GM12865 (cell line): Measurements from ENCODE around the gene PEX14.

ENCODE experiments used
- DNase-seq: peaks from one replicate; pipeline ENCODE4 v3.0.0; 2010; ENCODE audit warnings: low read depth
- H3K4me3 ChIP-seq: 2 replicates; pipeline ENCODE4 v1.5.1; 2011; ENCODE audit warnings: mild to moderate bottlenecking, low read depth, low read length, control low read depth
- TF ChIP-seq, protein P1 (sequence below): IDR thresholded peaks from 2 replicates; pipeline ENCODE4 v1.5.1; 2011; ENCODE audit warnings: low read length, control low read depth, low read depth, inconsistent platforms; ENCODE audit not compliant: insufficient read depth; ENCODE audit errors: missing control alignments

The PEX14 gene

DNA sequence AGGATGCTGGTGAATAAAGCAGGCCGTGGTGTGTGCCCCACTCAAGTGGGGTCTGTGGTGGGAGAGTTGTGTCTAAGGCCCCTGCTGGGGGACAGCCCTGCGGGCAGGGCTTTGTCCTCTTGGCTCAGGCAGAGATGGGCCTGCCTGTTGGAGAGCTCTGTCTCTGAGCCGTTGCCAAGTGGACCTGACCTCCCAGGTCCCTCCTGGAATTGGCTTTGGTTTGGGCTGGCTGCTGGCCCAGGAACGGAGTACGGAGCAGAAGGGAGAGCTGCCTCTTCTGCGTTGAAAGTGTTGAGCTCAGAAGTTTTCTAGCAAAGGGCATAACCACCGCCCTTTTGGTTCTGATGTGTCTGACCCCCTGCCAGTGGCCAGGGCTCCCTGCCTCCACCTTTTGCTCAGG lies 153.9 kb downstream of the PEX14 start:
- no peak overlapping the region for H3K4me3 ChIP-seq
- TF ChIP-seq, protein P1, sequence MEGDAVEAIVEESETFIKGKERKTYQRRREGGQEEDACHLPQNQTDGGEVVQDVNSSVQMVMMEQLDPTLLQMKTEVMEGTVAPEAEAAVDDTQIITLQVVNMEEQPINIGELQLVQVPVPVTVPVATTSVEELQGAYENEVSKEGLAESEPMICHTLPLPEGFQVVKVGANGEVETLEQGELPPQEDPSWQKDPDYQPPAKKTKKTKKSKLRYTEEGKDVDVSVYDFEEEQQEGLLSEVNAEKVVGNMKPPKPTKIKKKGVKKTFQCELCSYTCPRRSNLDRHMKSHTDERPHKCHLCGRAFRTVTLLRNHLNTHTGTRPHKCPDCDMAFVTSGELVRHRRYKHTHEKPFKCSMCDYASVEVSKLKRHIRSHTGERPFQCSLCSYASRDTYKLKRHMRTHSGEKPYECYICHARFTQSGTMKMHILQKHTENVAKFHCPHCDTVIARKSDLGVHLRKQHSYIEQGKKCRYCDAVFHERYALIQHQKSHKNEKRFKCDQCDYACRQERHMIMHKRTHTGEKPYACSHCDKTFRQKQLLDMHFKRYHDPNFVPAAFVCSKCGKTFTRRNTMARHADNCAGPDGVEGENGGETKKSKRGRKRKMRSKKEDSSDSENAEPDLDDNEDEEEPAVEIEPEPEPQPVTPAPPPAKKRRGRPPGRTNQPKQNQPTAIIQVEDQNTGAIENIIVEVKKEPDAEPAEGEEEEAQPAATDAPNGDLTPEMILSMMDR, result no peak
- no peak for DNase-seq

DNA sequence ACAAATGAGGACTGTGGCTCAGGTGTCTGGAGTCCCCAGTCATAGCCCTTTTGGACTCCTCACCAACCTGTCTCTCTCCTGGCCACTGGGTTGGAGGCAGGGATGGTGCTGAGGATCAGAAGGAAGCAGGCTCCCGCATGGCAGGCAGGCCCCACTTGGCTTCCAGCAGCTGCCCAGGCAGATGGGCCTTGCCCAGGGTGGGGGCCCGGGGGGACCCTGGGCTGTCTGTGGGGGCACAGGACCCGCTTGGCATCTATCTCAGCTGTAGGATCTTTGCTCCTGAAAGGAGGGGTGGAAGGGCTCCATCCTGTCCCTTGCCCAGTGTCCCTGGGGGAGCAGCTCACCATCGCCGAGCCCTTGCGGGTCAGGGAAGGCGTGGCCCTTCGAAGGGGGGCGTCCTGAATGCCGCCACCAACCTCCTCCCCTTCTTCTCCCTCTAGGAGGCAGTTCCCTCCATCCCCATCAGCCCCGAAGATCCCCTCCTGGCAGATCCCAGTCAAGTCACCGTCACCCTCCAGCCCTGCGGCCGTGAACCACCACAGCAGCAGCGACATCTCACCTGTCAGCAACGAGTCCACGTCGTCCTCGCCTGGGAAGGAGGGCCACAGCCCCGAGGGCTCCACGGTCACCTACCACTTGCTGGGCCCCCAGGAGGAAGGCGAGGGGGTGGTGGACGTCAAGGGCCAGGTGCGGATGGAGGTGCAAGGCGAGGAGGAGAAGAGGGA lies 154.5 kb downstream of the PEX14 start:
- TF ChIP-seq, protein P1, result no peak
- no peak overlapping the region for H3K4me3 ChIP-seq
- DNase-seq, result no peak

DNA sequence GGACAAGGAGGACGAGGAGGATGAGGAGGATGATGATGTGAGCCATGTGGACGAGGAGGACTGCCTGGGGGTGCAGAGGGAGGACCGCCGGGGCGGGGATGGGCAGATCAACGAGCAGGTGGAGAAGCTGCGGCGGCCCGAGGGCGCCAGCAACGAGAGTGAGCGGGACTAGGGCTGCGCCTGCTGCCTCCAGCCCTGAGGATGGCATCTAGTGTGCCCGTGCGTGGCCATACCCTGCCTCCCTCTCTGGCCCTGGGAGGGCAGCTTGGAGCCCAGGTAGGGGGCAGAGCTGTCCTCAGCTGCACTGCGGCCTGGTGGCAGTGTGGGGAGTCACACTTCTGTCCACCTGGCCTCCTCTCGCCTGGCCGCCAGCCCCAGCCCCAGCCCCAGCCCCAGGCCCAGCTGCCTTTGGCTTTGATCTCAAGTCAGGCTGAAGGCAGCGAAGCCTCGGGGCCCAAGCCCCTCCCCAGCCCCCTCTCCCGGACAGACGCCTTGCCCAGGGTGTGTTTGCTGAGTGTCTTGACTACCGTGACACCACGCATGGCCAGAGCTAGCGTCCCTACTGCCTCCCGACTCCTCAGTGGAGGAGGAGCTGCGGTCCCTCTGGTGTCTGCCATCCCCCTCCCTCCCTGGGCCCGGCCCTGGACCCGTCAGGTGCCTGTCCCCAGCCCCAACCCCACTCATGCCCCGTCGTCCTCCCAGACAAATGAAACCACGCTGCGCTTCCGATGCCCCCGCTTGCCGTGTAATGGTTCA lies 155.2 kb downstream of the PEX14 start:
- DNase-seq, result no peak
- H3K4me3 ChIP-seq, result no peak overlapping the region
- TF ChIP-seq, protein P1, result no peak

DNA sequence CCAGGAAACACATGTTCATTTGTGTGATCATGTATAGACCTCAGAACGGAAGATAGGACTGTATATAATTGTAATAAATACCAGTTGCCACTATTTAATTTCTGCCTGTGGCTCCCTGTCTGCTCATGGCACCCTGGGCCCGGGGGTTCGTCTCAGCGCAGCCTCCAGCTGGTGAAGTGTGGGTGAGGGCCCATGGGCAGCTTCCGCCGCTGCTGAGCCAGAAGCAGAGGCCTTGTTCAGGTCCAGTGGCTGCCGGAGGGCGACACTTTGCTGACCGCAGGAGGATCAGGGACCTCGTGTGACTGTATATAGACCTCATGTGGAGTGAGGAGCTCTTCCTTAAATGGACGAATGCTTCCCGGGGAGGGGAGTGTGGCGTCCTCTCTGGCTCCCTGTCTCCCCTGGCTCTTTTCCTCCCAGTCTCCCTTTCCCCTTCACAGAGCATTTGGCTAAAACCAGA lies 155.9 kb downstream of the PEX14 start:
- no peak for DNase-seq
- TF ChIP-seq, protein P1, result no peak
- no peak overlapping the region for H3K4me3 ChIP-seq

DNA sequence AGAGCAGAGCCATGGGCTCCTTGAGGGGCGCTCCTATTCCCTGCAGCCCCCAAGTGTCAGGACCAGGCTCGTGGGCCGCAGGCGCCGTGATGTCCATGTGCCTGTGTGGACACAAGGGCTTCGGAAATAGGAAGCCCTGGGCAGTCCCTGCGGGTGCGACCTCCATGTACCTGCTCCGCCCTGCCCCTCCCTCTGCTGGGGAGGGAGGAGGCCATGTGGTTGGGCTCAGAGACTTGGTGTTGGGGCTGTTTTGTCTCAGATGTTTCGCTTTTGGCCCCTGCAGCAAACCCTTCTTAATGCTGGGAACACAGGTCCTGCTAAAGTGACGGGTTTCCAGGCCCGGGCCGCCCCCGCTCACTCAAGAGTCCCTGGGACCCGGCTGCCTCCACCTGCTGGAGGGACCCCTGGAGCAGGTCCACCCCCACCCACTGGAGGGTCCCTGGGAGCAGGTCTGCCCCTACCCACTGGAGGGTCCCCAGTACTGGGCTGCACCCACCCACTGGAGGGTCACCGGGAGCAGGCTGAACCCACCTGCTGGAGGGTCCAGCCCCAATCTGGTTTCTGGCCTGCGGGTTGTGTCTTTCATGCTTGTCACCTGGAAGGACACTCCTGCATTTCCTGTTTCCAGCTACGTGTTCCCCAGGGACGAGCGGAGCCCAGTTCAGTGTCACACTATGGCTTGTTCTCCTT lies 156.5 kb downstream of the PEX14 start:
- TF ChIP-seq, protein P1, result no peak
- no peak overlapping the region for H3K4me3 ChIP-seq
- DNase-seq, result no peak

DNA sequence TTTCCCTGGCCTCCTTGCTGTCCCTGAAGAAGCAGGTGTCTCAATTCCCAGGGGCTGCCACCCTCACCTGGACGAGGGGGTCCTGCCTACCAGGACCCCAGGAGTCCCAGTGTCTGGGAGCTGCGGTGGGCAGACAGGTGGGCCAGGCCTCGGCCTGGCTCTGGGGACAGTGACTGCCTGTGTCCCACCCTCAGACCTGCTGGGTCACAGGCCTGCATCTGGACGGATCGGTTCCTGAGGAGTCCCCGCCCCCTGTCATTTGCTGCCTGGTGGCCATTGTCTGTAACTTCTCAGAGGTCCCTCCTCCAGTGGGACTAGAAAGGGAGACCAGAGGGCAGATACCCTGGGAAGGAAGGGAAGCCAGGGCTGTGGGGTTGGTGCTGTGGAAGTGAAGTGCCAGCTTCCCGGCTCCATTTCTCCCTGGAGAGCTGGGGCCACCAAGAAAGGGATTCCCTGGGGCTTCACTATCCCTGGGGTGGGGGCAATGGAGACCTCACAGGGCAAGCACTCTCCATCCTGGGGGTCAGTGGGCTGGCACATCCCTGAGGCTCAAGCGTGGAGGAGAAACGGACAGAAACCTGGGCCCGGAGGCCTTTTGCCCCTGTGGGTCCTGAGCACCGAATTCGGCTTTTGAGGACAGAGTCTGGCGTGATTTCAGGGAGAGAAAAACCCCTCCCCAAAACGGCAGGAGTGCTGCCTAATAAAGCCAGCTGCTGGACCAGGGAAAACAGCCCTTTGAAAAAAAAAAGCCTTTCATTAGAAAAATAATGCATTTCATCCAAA lies 157.3 kb downstream of the PEX14 start:
- H3K4me3 ChIP-seq, result no peak overlapping the region
- no peak for DNase-seq
- TF ChIP-seq, protein P1, result no peak
